Measurements from ENCODE around the gene VEGFA. TPM values are rescaled to one million over a fixed set of nuclear protein-coding genes. Genes with fewer than 3 reads are reported as not detected.

The VEGFA gene
- total RNA-seq, 1 experiment from 2014 or later, result 112 TPM

- no peaks in the 10 kb centered on the region for H3K9me2 ChIP-seq (ENCODE audit: insufficient read depth)
- ChIA-PET CTCF (interaction anchor here (0.6 kb wide), 1 partner anchor 95 kb away, joined by 9 read pairs; no protein-coding TSS in a partner anchor), POLR2A (ENCODE audit: unreplicated experiment) (no interaction called here)
- H3K4me1 ChIP-seq (replicated peaks; ENCODE audit: insufficient read depth), result no peaks in the 10 kb centered on the region
- no peaks in the 10 kb centered on the region for H3K27me3 ChIP-seq (ENCODE audit: insufficient read depth, low read depth)
- BruUV-seq (replicated peaks), result no TSS peak
- H3K4me3 ChIP-seq, result no peak overlapping the region
- no peak overlapping the region for H3K4me2 ChIP-seq
- H2AFZ ChIP-seq, result no peak overlapping the region
- no peaks in the 10 kb centered on the region for H3K36me3 ChIP-seq (ENCODE audit: low read depth)
- H4K20me1 ChIP-seq (ENCODE audit: insufficient read depth), result no peaks in the 10 kb centered on the region
- H3K79me2 ChIP-seq (ENCODE audit: low read depth), result no peaks in the 10 kb centered on the region
- H3K27ac ChIP-seq, result no peak overlapping the region
- DNase-seq, result no peak
- intact Hi-C loops (cut with micrococcal nuclease; ENCODE audit: unreplicated experiment), result no loop called here
- no peak for TF ChIP-seq CTCF (conservative IDR thresholded peaks at IDR 0.05)
- no peak for TF ChIP-seq EZH2 (IDR thresholded peaks at IDR 0.05; ENCODE audit: low read depth)
- H3K9me3 ChIP-seq (ENCODE audit: insufficient read depth, low read depth), result no peaks in the 10 kb centered on the region
- 0 out of 2 replicates have a peak, but pooled peaks cover 3% of the 10 kb centered on the region for H3F3A ChIP-seq (ENCODE audit: insufficient read depth, low read depth)
These were observed 11.9 kb upstream of the VEGFA start for GRCh38 chr6:43757966-43758616.

- ChIA-PET POLR2A (ENCODE audit: unreplicated experiment) (no interaction called here), CTCF (interaction anchor here (0.6 kb wide), 3 partner anchors 10 to 95 kb away, joined by 3 to 9 read pairs (median 6); no protein-coding TSS in a partner anchor)
- H3K4me1 ChIP-seq (replicated peaks; ENCODE audit: insufficient read depth), result no peaks in the 10 kb centered on the region
- intact Hi-C loops (cut with micrococcal nuclease; ENCODE audit: unreplicated experiment), result no loop called here
- H3K4me3 ChIP-seq, result no peak overlapping the region
- H3K36me3 ChIP-seq (ENCODE audit: low read depth), result no peaks in the 10 kb centered on the region
- H3K9me2 ChIP-seq (ENCODE audit: insufficient read depth), result no peaks in the 10 kb centered on the region
- BruUV-seq (replicated peaks), result no TSS peak
- H3K4me2 ChIP-seq, result no peak overlapping the region
- TF ChIP-seq CTCF (conservative IDR thresholded peaks at IDR 0.05) (peak; percentile 68), EZH2 (IDR thresholded peaks at IDR 0.05; ENCODE audit: low read depth) (no peak)
- H3K27ac ChIP-seq, result no peak overlapping the region
- no peaks in the 10 kb centered on the region for H4K20me1 ChIP-seq (ENCODE audit: insufficient read depth)
- H2AFZ ChIP-seq, result no peak overlapping the region
- H3K27me3 ChIP-seq (ENCODE audit: insufficient read depth, low read depth), result no peaks in the 10 kb centered on the region
- H3K79me2 ChIP-seq (ENCODE audit: low read depth), result no peaks in the 10 kb centered on the region
- no peaks in the 10 kb centered on the region for H3F3A ChIP-seq (ENCODE audit: insufficient read depth, low read depth)
- no peaks in the 10 kb centered on the region for H3K9me3 ChIP-seq (ENCODE audit: insufficient read depth, low read depth)
- peak in 1 of 2 experiments; percentile 27 for DNase-seq
These were observed 11.4 kb upstream of the VEGFA start for GRCh38 chr6:43758617-43759050.

GRCh38 chr6:43759136-43759906 lies 10.7 kb upstream of the VEGFA start:
- no peaks in the 10 kb centered on the region for H3K9me2 ChIP-seq (ENCODE audit: insufficient read depth)
- ChIA-PET CTCF (interaction anchor here (0.6 kb wide), 2 partner anchors 9 to 28 kb away, joined by 3 to 6 read pairs; no protein-coding TSS in a partner anchor), POLR2A (ENCODE audit: unreplicated experiment) (no interaction called here)
- H3K9me3 ChIP-seq (ENCODE audit: insufficient read depth, low read depth), result no peaks in the 10 kb centered on the region
- no peak overlapping the region for H2AFZ ChIP-seq
- no peaks in the 10 kb centered on the region for H3K4me1 ChIP-seq (replicated peaks; ENCODE audit: insufficient read depth)
- H3F3A ChIP-seq (ENCODE audit: insufficient read depth, low read depth), result no peaks in the 10 kb centered on the region
- TF ChIP-seq EZH2 (IDR thresholded peaks at IDR 0.05; ENCODE audit: low read depth) (no peak), CTCF (conservative IDR thresholded peaks at IDR 0.05) (no peak)
- H3K27ac ChIP-seq, result no peak overlapping the region
- no peaks in the 10 kb centered on the region for H3K79me2 ChIP-seq (ENCODE audit: low read depth)
- H3K4me2 ChIP-seq, result no peak overlapping the region
- H3K4me3 ChIP-seq, result no peak overlapping the region
- intact Hi-C loops (cut with micrococcal nuclease; ENCODE audit: unreplicated experiment), result no loop called here
- H3K27me3 ChIP-seq (ENCODE audit: insufficient read depth, low read depth), result no peaks in the 10 kb centered on the region
- no TSS peak for BruUV-seq (replicated peaks)
- no peak for DNase-seq
- no peaks in the 10 kb centered on the region for H3K36me3 ChIP-seq (ENCODE audit: low read depth)
- H4K20me1 ChIP-seq (ENCODE audit: insufficient read depth), result no peaks in the 10 kb centered on the region

Data from PC-9 (cell line).